ENCODE data around the gene MKRN2OS.

The MKRN2OS gene

DNA sequence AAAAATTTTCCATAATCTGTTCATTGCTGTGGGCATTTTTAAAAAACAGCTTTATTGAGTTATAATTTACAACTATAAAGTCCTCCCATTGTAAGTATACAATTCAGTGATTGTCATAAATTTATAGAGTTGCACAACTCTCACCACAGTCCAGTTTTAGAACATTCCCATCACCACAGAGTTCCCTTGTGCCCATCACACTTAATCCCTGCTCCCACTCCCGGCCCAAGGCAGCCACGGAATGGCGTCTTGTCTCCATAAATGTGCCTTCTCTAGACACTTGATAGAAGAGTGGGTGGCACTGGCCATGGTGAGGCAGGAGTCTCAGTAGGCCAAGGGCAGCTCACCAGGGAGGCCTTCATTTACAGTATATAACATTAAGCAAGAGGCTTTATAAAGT is 54.8 kb downstream of the MKRN2OS start:
- H3K79me2 ChIP-seq (ENCODE audit: insufficient read depth, low read depth), result peaks cover 5% of the 10 kb centered on the region
- H3K4me3 ChIP-seq (IDR thresholded peaks at IDR 0.05; ENCODE audit: insufficient read depth, low read depth, low read length), result no peak overlapping the region
- no peaks in the 10 kb centered on the region for H4K20me1 ChIP-seq (ENCODE audit: insufficient read depth)
- no peaks in the 10 kb centered on the region for H3K36me3 ChIP-seq (ENCODE audit: insufficient read depth)
- peaks cover 6% of the 10 kb centered on the region for H3K4me1 ChIP-seq (ENCODE audit: low read depth, poor library complexity, severe bottlenecking)
- no peak overlapping the region for H3K4me2 ChIP-seq
- H3K9ac ChIP-seq, result no peak overlapping the region
- no peak overlapping the region for H2AFZ ChIP-seq (ENCODE audit: low read depth)
- H3K27ac ChIP-seq, result no peak overlapping the region
- no peak for TF ChIP-seq CTCF (conservative IDR thresholded peaks at IDR 0.05; ENCODE audit: low read depth, low read length)
- H3K27me3 ChIP-seq (ENCODE audit: insufficient read depth, low read depth), result no peaks in the 10 kb centered on the region

- no peaks in the 10 kb centered on the region for H3K27me3 ChIP-seq (ENCODE audit: insufficient read depth, low read depth)
- H2AFZ ChIP-seq (ENCODE audit: low read depth), result no peak overlapping the region
- peaks cover 8% of the 10 kb centered on the region for H3K4me1 ChIP-seq (ENCODE audit: low read depth, poor library complexity, severe bottlenecking)
- no peaks in the 10 kb centered on the region for H4K20me1 ChIP-seq (ENCODE audit: insufficient read depth)
- H3K4me2 ChIP-seq, result no peak overlapping the region
- H3K36me3 ChIP-seq (ENCODE audit: insufficient read depth), result no peaks in the 10 kb centered on the region
- no peak for TF ChIP-seq CTCF (conservative IDR thresholded peaks at IDR 0.05; ENCODE audit: low read depth, low read length)
- no peak overlapping the region for H3K9ac ChIP-seq
- no peak overlapping the region for H3K27ac ChIP-seq
- peaks cover 12% of the 10 kb centered on the region for H3K79me2 ChIP-seq (ENCODE audit: insufficient read depth, low read depth)
- H3K4me3 ChIP-seq (IDR thresholded peaks at IDR 0.05; ENCODE audit: insufficient read depth, low read depth, low read length), result no peak overlapping the region
Observed at GRCh38 chr3:12489832-12490231, 55.5 kb downstream of the MKRN2OS start.
